Keratinocyte (primary cell): Measurements from ENCODE around the gene ERGIC2.

Source experiments
- CTCF ChIP-seq, 3 experiments: IDR thresholded peaks in 1 of 3; conservative IDR thresholded peaks in 1 of 3; optimal IDR thresholded peaks in 1 of 3; 2 replicates in 2 of 3; 3 replicates in 1 of 3; pipeline versions ENCODE3 to v1.5.1; 2011; ENCODE audit warnings: low read length in 3 of 3, mild to moderate bottlenecking in 3 of 3, moderate library complexity in 2 of 3, control low read depth in 1 of 3, inconsistent platforms in 1 of 3; ENCODE audit not compliant: insufficient read depth in 2 of 3; ENCODE audit errors: extremely low read depth in 1 of 3
- EZH2 ChIP-seq: IDR thresholded peaks from one replicate; pipeline ENCODE4 v1.6.1; 2012; ENCODE audit warnings: inconsistent platforms, mild to moderate bottlenecking, low read length, moderate library complexity

GRCh38 chr12:29329411-29329810 is 51.6 kb downstream of the ERGIC2 start:
- TF ChIP-seq CTCF (optimal IDR thresholded peaks at IDR 0.05 in 1 of 3, IDR thresholded peaks at IDR 0.05 in 1 of 3, conservative IDR thresholded peaks at IDR 0.05 in 1 of 3; ENCODE audit: extremely low read depth in 1 of 3, insufficient read depth in 2 of 3, low read length in 3 of 3) (no peak), EZH2 (no peak)
